Upper lobe of right lung (tissue), 1 donor: ENCODE results near the gene EFHC1. TPM values are rescaled to one million over a fixed set of nuclear protein-coding genes. Genes with fewer than 3 reads are reported as not detected.

Source experiments
- ATAC-seq: fragments of 200-7000 bp; cut with Tn5 transposase; one replicate; pipeline ENCODE4 v1.9.1; 2020; ENCODE audit warnings: mild to moderate bottlenecking, moderate library complexity
- DNase-seq: peaks from one replicate; pipeline ENCODE4 v3.0.0-alpha.2; 2020
- H3K27ac ChIP-seq: fragments of 200-600 bp; one replicate; pipeline ENCODE4 v1.8.0; 2022
- H3K27me3 ChIP-seq: fragments of 200-600 bp; one replicate; pipeline ENCODE4 v1.8.0; 2022; ENCODE audit warnings: mild to moderate bottlenecking
- H3K36me3 ChIP-seq: fragments of 200-600 bp; one replicate; pipeline ENCODE4 v1.8.0; 2022
- H3K4me1 ChIP-seq: fragments of 200-600 bp; one replicate; pipeline ENCODE4 v1.8.0; 2022
- H3K4me3 ChIP-seq: fragments of 200-600 bp; one replicate; pipeline ENCODE4 v1.8.0; 2022; ENCODE audit warnings: mild to moderate bottlenecking
- H3K9me3 ChIP-seq: fragments of 200-600 bp; one replicate; pipeline ENCODE4 v1.8.0; 2022
- CTCF ChIP-seq: fragments of 200-600 bp; IDR thresholded peaks from one replicate; pipeline ENCODE4 v1.8.0; 2022; ENCODE audit warnings: antibody characterized with exemption
- intact Hi-C: fragments of 100-400 bp; cut with DNase I; formaldehyde crosslinking; loops from one replicate; pipeline ENCODE4 v1.11.0; 2022
- total RNA-seq: library from RNA; stranded (reverse); fragmentation: NEBNext Ultra II Directional; extraction: Animal tissue kit (Norgen Biotek cat#: 25700); gene quantifications from one replicate; pipeline ENCODE4 v1.2.1, GENCODE V29; 2021
- donor health status: DM: no; HTN: yes; CAD: no; lungs with severe emphysema.

EFHC1 gene
- total RNA-seq, 1 donor from 2014 or later: 16.8 TPM

GRCh38 chr6:52519618-52520017, 99.5 kb downstream of the EFHC1 start:
- DNase-seq (no peak), ATAC-seq (no peak)
- H3K4me3 ChIP-seq: no peak overlapping the region
- no peak for TF ChIP-seq CTCF
- H3K4me1 ChIP-seq: peaks cover 39% of the 10 kb centered on the region
- H3K36me3 ChIP-seq: peaks cover 14% of the 10 kb centered on the region
- no peaks in the 10 kb centered on the region for H3K9me3 ChIP-seq
- no peak overlapping the region for H3K27ac ChIP-seq
- intact Hi-C loops: loop anchor here (10.0 kb wide), 1 partner anchor 45 kb away; no protein-coding TSS in a partner anchor
- no peaks in the 10 kb centered on the region for H3K27me3 ChIP-seq

- DNase-seq (no peak), ATAC-seq (peak; percentile 49)
- H3K27ac ChIP-seq: peak overlapping the region; percentile 44
- H3K4me1 ChIP-seq: peaks cover 26% of the 10 kb centered on the region
- no peaks in the 10 kb centered on the region for H3K9me3 ChIP-seq
- TF ChIP-seq CTCF: no peak
- no peaks in the 10 kb centered on the region for H3K27me3 ChIP-seq
- no peaks in the 10 kb centered on the region for H3K36me3 ChIP-seq
- intact Hi-C loops: no loop called here
- H3K4me3 ChIP-seq: no peak overlapping the region
Measured at GRCh38 chr6:52522151-52522626, 102.0 kb downstream of the EFHC1 start.

- no peak for ATAC-seq
- Histone ChIP-seq H3K27ac (peak overlapping the region; percentile 44), H3K4me3 (no peak overlapping the region), H3K4me1 (peaks cover 23% of the 10 kb centered on the region), H3K27me3 (no peaks in the 10 kb centered on the region), H3K36me3 (no peaks in the 10 kb centered on the region), H3K9me3 (no peaks in the 10 kb centered on the region)
- intact Hi-C loops: no loop called here
- no peak for DNase-seq
- no peak for TF ChIP-seq CTCF
Measured at GRCh38 chr6:52522655-52523054, 102.5 kb downstream of the EFHC1 start.

- no peak overlapping the region for H3K27ac ChIP-seq
Measured at GRCh38 chr6:52523378-52524142, 103.4 kb downstream of the EFHC1 start.

DNA sequence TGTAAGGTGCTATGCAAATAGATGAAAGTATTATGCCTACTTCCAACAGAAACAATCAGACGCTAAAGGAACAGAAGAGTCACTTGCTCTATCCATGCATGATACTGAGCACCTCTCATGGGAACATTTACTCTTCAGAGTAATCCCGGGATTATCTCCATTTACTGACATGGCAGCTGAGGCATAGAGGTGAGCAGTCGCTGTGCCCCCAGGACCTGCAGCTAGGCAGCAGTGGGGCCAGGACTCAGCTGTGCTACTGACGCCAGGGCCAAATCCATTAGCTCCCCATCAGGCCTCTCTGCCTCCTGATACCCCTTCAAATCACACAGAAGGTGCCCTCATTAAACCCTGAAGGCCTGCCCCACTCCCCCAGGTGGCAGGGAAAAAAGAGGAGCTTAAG, 104.8 kb downstream of the EFHC1 start:
- TF ChIP-seq CTCF: no peak
- H3K27me3 ChIP-seq: no peaks in the 10 kb centered on the region
- DNase-seq (no peak), ATAC-seq (no peak)
- intact Hi-C loops: no loop called here
- H3K9me3 ChIP-seq: no peaks in the 10 kb centered on the region
- H3K4me3 ChIP-seq: no peak overlapping the region
- no peak overlapping the region for H3K27ac ChIP-seq
- H3K36me3 ChIP-seq: no peaks in the 10 kb centered on the region
- H3K4me1 ChIP-seq: peaks cover 14% of the 10 kb centered on the region

More at GRCh38 chr6:52523378-52524142, 103.4 kb downstream of the EFHC1 start:
- Histone ChIP-seq H3K36me3 (no peaks in the 10 kb centered on the region), H3K4me1 (peaks cover 16% of the 10 kb centered on the region), H3K9me3 (no peaks in the 10 kb centered on the region), H3K27me3 (no peaks in the 10 kb centered on the region), H3K4me3 (no peak overlapping the region)
- ATAC-seq (no peak), DNase-seq (no peak)
- intact Hi-C loops: no loop called here
- TF ChIP-seq CTCF: no peak
